HCT116 (cell line): ENCODE results near the gene BSND. TPM values are rescaled to one million over a fixed set of nuclear protein-coding genes. Genes with fewer than 3 reads are reported as not detected.

Experiments used
- ATAC-seq: fragments of 200-7000 bp; cut with Tn5 transposase; 2 replicates; pipeline ENCODE4 v1.9.1; 2020; ENCODE audit warnings: mild to moderate bottlenecking, moderate library complexity
- BruUV-seq: library from RNA; stranded (reverse); fragments of 400-500 nt; replicated peaks from 2 replicates; lab custom pipeline; 2021; lab: Mats Ljungman, UMichigan
- CTCF ChIA-PET: fragments of 300-600 bp; sonication (Branson Sonifier 250); formaldehyde crosslinking; loops from one replicate; lab custom pipeline; 2021; ENCODE audit warnings: antibody characterized with exemption; lab: Charles Lee
- POLR2A ChIA-PET: fragments of 300-600, 350-600 bp; sonication (Branson Sonifier 250); formaldehyde crosslinking; loops from one replicate; lab custom pipeline; 2021; ENCODE audit warnings: antibody characterized with exemption; lab: Charles Lee
- RAD21 ChIA-PET, 2 experiments: fragments of 300-600 bp; sonication (Branson Sonifier 250); formaldehyde crosslinking; loops; one replicate each; lab custom pipeline; 2023; ENCODE audit warnings: low total read pairs in 2 of 2; ENCODE audit not compliant: uncharacterized antibody in 2 of 2, unreplicated experiment in 2 of 2, low non-redundant PET in 1 of 2; lab: Charles Lee
- DNase-seq: peaks from one replicate; pipeline ENCODE4 v3.0.0-alpha.2; 2010; ENCODE audit warnings: low read depth, low spot score
- H2AFZ ChIP-seq: fragments of 200-600 bp; shearing (Covaris generic), sonication (generic); 2 replicates; pipeline ENCODE4 v1.6.1; 2017; ENCODE audit warnings: low read depth, mixed run types, mixed read lengths, antibody characterized with exemption, low read length; ENCODE audit not compliant: poor library complexity, severe bottlenecking
- H3K27ac ChIP-seq: 2 replicates; pipeline ENCODE4 v1.5.1; 2012; ENCODE audit warnings: low read depth, low read length
- H3K27me3 ChIP-seq: fragments of 200-600 bp; sonication (generic); 2 replicates; pipeline ENCODE4 v1.6.1; 2016; ENCODE audit warnings: mixed run types, low read length, mixed read lengths; ENCODE audit not compliant: insufficient read depth
- H3K36me3 ChIP-seq, 2 experiments: fragments of 200-500 bp in 1 of 2; fragments of 200-600 bp in 1 of 2; sonication (Bioruptor generic) in 1 of 2; sonication (generic) in 1 of 2; 2 replicates each; pipeline versions ENCODE4 v1.5.1 to v1.6.1; 2014 to 2016; ENCODE audit warnings: low read length in 2 of 2, inconsistent platforms in 1 of 2, mixed read lengths in 1 of 2, mixed run types in 1 of 2; ENCODE audit not compliant: insufficient read depth in 2 of 2, control insufficient read depth in 1 of 2
- H3K4me1 ChIP-seq, 2 experiments: fragments of 200-600 bp in 1 of 2; sonication (generic) in 1 of 2; 2 replicates each; pipeline versions ENCODE4 v1.5.1 to v1.6.1; 2012 to 2017; ENCODE audit warnings: low read length in 2 of 2, inconsistent platforms in 1 of 2, mild to moderate bottlenecking in 1 of 2, mixed read lengths in 1 of 2, mixed run types in 1 of 2, moderate library complexity in 1 of 2; ENCODE audit not compliant: insufficient read depth in 2 of 2, control insufficient read depth in 1 of 2
- H3K4me2 ChIP-seq: fragments of 200-600 bp; sonication (generic); 2 replicates; pipeline ENCODE4 v1.6.1; 2017; ENCODE audit warnings: mixed run types, low read length, mixed read lengths
- H3K4me3 ChIP-seq, 2 experiments: fragments of 200-600 bp in 1 of 2; sonication (generic) in 1 of 2; replicated peaks in 1 of 2; 2 replicates each; pipeline ENCODE4 v1.5.1; 2011 to 2016; ENCODE audit warnings: low read length in 2 of 2, control low read depth in 1 of 2, low read depth in 1 of 2, mild to moderate bottlenecking in 1 of 2, mixed read lengths in 1 of 2, mixed run types in 1 of 2
- H3K79me2 ChIP-seq: fragments of 200-600 bp; sonication (generic); 2 replicates; pipeline ENCODE4 v1.6.1; 2017; ENCODE audit warnings: mild to moderate bottlenecking, mixed run types, low read length, moderate library complexity, mixed read lengths; ENCODE audit not compliant: insufficient read depth
- H3K9ac ChIP-seq: fragments of 200-600 bp; sonication (generic); 2 replicates; pipeline ENCODE4 v1.6.1; 2016; ENCODE audit warnings: low read length, mixed read lengths
- H3K9me2 ChIP-seq: fragments of 200-600 bp; sonication (generic), shearing (Covaris generic); 2 replicates; pipeline ENCODE4 v1.6.1; 2017; ENCODE audit warnings: mixed run types, mild to moderate bottlenecking, moderate library complexity; ENCODE audit not compliant: insufficient read depth
- H3K9me3 ChIP-seq, 2 experiments: fragments of 200-500 bp in 1 of 2; fragments of 200-600 bp in 1 of 2; sonication (Bioruptor generic) in 1 of 2; sonication (generic) in 1 of 2; 2 replicates each; pipeline ENCODE4 v1.6.1; 2014 to 2017; ENCODE audit warnings: low read length in 2 of 2, mixed read lengths in 2 of 2, inconsistent platforms in 1 of 2, low read depth in 1 of 2, mild to moderate bottlenecking in 1 of 2, mixed run types in 1 of 2, moderate library complexity in 1 of 2; ENCODE audit not compliant: control insufficient read depth in 1 of 2, insufficient read depth in 1 of 2
- H4K20me1 ChIP-seq: fragments of 200-600 bp; sonication (generic), shearing (Covaris generic); 2 replicates; pipeline ENCODE4 v1.6.1; 2017; ENCODE audit warnings: mixed run types, mild to moderate bottlenecking, moderate library complexity; ENCODE audit not compliant: insufficient read depth
- CEBPB ChIP-seq: IDR thresholded peaks from 2 replicates; pipeline ENCODE4 v1.6.1; 2012; ENCODE audit warnings: low read depth
- CTCF ChIP-seq, 3 experiments: fragments of 200-600 bp in 1 of 3; sonication (generic) in 1 of 3; IDR thresholded peaks in 2 of 3; conservative IDR thresholded peaks in 1 of 3; 2 replicates each; pipeline ENCODE4 v1.5.1; 2012 to 2017; ENCODE audit warnings: low read depth in 2 of 3, low read length in 2 of 3, antibody characterized with exemption in 1 of 3, borderline replicate concordance in 1 of 3, control low read depth in 1 of 3, mild to moderate bottlenecking in 1 of 3, mixed read lengths in 1 of 3, mixed run types in 1 of 3, moderate library complexity in 1 of 3; ENCODE audit not compliant: insufficient read depth in 1 of 3
- ELF1 ChIP-seq: IDR thresholded peaks from 2 replicates; pipeline ENCODE4 v1.6.1; 2012; ENCODE audit warnings: low read depth, borderline replicate concordance
- EZH2 ChIP-seq: fragments of 200-600 bp; sonication (generic); IDR thresholded peaks from 2 replicates; pipeline ENCODE4 v1.6.1; 2017; ENCODE audit warnings: antibody characterized with exemption, mixed run types
- FOSL1 ChIP-seq: IDR thresholded peaks from 2 replicates; pipeline ENCODE4 v1.6.1; 2012; ENCODE audit warnings: low read depth
- POLR2A ChIP-seq: IDR thresholded peaks from 2 replicates; pipeline ENCODE4 v1.7.0; 2011; ENCODE audit warnings: borderline replicate concordance; ENCODE audit not compliant: insufficient read depth, insufficient read length; ENCODE audit errors: extremely low read depth
- POLR2AphosphoS5 ChIP-seq: IDR thresholded peaks from 2 replicates; pipeline ENCODE4 v1.6.1; 2011; ENCODE audit warnings: mild to moderate bottlenecking, low read depth, low read length, moderate library complexity
- RAD21 ChIP-seq: IDR thresholded peaks from 2 replicates; pipeline ENCODE4 v1.6.1; 2012; ENCODE audit warnings: low read depth, mild to moderate bottlenecking
- SIN3A ChIP-seq: IDR thresholded peaks from 2 replicates; pipeline ENCODE4 v1.6.1; 2012; ENCODE audit warnings: low read depth
- SP1 ChIP-seq: IDR thresholded peaks from 2 replicates; pipeline ENCODE4 v1.6.1; 2012; ENCODE audit warnings: low read depth
- SRF ChIP-seq: IDR thresholded peaks from 2 replicates; pipeline ENCODE4 v1.6.1; 2012; ENCODE audit warnings: low read depth
- YY1 ChIP-seq: IDR thresholded peaks from 2 replicates; pipeline ENCODE4 v1.6.1; 2011; ENCODE audit warnings: low read length, low read depth, moderate library complexity, mild to moderate bottlenecking; ENCODE audit not compliant: insufficient replicate concordance; ENCODE audit errors: extremely low read depth
- ZBTB33 ChIP-seq: IDR thresholded peaks from 2 replicates; pipeline ENCODE4 v1.6.1; 2011; ENCODE audit warnings: mild to moderate bottlenecking, low read length, moderate library complexity; ENCODE audit not compliant: insufficient replicate concordance; ENCODE audit errors: extremely low read depth
- ZFX ChIP-seq: fragments of 450-650 bp; IDR thresholded peaks from 2 replicates; pipeline ENCODE4 v1.6.1; 2017
- ZNF274 ChIP-seq: fragments of 200-500 bp; sonication (Bioruptor generic); IDR thresholded peaks from 2 replicates; pipeline ENCODE4 v1.6.1; 2014; ENCODE audit warnings: mild to moderate bottlenecking, low read depth, low read length, inconsistent platforms
- intact Hi-C: fragments of 100-400 bp; cut with micrococcal nuclease; formaldehyde crosslinking; loops from 2 replicates; pipeline ENCODE4 v1.10.0; 2022
- total RNA-seq: library from RNA; stranded (reverse); gene quantifications from one replicate; pipeline ENCODE4 v1.2.1, GENCODE V29; 2021; ENCODE audit not compliant: unreplicated experiment
- TF ChIP-seq, protein P1 (sequence below): IDR thresholded peaks from 2 replicates; pipeline ENCODE4 v1.6.1; 2012

Gene BSND
- total RNA-seq, 1 experiment from 2014 or later, result not detected

- H3K27me3 ChIP-seq, result no peaks in the 10 kb centered on the region
- no TSS peak for BruUV-seq
- ChIA-PET CTCF (interaction anchor here (1.1 to 1.4 kb wide), 2 partner anchors 19 to 52 kb away, joined by 3 to 6 read pairs; no protein-coding TSS in a partner anchor), POLR2A (no interaction called here), RAD21 (interaction anchor here in 1 of 2 experiments (0.7 kb wide), 1 partner anchor 20 kb away, joined by 3 read pairs; no protein-coding TSS in a partner anchor)
- H3K9ac ChIP-seq, result no peak overlapping the region
- no peak for ATAC-seq
- H3K9me2 ChIP-seq, result no peaks in the 10 kb centered on the region
- peaks cover 0 to 4% of the 10 kb centered on the region in 2 experiments; a peak in 1 of 4 replicates for H3K4me1 ChIP-seq
- intact Hi-C loops, result no loop called here
- H3K36me3 ChIP-seq, result no peaks in the 10 kb centered on the region
- H3K9me3 ChIP-seq, result no peaks in the 10 kb centered on the region
- DNase-seq, result no peak
- no peaks in the 10 kb centered on the region for H3K79me2 ChIP-seq
- no peak overlapping the region for H3K27ac ChIP-seq
- no peaks in the 10 kb centered on the region for H4K20me1 ChIP-seq
- TF ChIP-seq ZNF274, result no peak
- TF ChIP-seq, all 23 proteins: peak for 0
- H3K4me3 ChIP-seq, result no peak overlapping the region
- H2AFZ ChIP-seq, result no peak overlapping the region
- H3K4me2 ChIP-seq, result no peak overlapping the region
These were observed 4.0 kb downstream of the BSND start for GRCh38 chr1:55002686-55003085.

- Histone ChIP-seq H3K79me2 (no peaks in the 10 kb centered on the region), H3K27ac (no peak overlapping the region), H3K36me3 (no peaks in the 10 kb centered on the region), H3K27me3 (no peaks in the 10 kb centered on the region), H3K9ac (no peak overlapping the region), H3K4me1 (peaks cover 0 to 6% of the 10 kb centered on the region in 2 experiments; a peak in 1 of 4 replicates), H3K9me2 (no peaks in the 10 kb centered on the region), H2AFZ (no peak overlapping the region), H4K20me1 (no peaks in the 10 kb centered on the region), H3K4me2 (no peak overlapping the region), H3K9me3 (no peaks in the 10 kb centered on the region), H3K4me3 (no peak overlapping the region)
- intact Hi-C loops, result no loop called here
- ChIA-PET POLR2A (no interaction called here), CTCF (no interaction called here), RAD21 (no interaction called here)
- ATAC-seq (peak; percentile 83), DNase-seq (no peak)
- no TSS peak for BruUV-seq
- TF ChIP-seq SIN3A, result no peak
- TF ChIP-seq, protein P1, sequence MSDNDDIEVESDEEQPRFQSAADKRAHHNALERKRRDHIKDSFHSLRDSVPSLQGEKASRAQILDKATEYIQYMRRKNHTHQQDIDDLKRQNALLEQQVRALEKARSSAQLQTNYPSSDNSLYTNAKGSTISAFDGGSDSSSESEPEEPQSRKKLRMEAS, result no peak
- no peak for TF ChIP-seq SRF
- TF ChIP-seq CEBPB, result no peak
- no peak for TF ChIP-seq RAD21
- no peak for TF ChIP-seq POLR2AphosphoS5
- no peak for TF ChIP-seq SP1
- TF ChIP-seq YY1, result no peak
- TF ChIP-seq ZNF274, result no peak
- TF ChIP-seq FOSL1, result no peak
- TF ChIP-seq POLR2A, result no peak
- TF ChIP-seq ZFX, result no peak
- TF ChIP-seq CTCF (IDR thresholded peaks at IDR 0.05 in 2 of 3, conservative IDR thresholded peaks at IDR 0.05 in 1 of 3; ENCODE audit: borderline replicate concordance in 1 of 3, insufficient read depth in 1 of 3, low read depth in 2 of 3, low read length in 2 of 3), result no peak
- no peak for TF ChIP-seq ELF1
- no peak for TF ChIP-seq ZBTB33
- no peak for TF ChIP-seq EZH2
These were observed 6.8 kb downstream of the BSND start for GRCh38 chr1:55005351-55006140.
